ENCODE results near the gene BTBD18.
A peak's percentile ranks its signal among the peaks of the same experiment; 100 is the strongest.
"Not testable (repeated sequence)": the region's sequence is repeated elsewhere in the genome, so short reads cannot be mapped to it uniquely, and the experiment has no call there.

Gene BTBD18

GRCh38 chr11:57732661-57733060 is 19.0 kb downstream of the BTBD18 start:
- DNase-seq (ENCODE audit: low read depth), result no peak

- DNase-seq (ENCODE audit: low read depth), result no peak
These were observed 22.1 kb downstream of the BTBD18 start for GRCh38 chr11:57729479-57729878.

GRCh38 chr11:57728829-57729228 is 22.8 kb downstream of the BTBD18 start:
- DNase-seq (ENCODE audit: low read depth), result no peak

GRCh38 chr11:57727185-57727584 is 24.4 kb downstream of the BTBD18 start:
- no peak for DNase-seq (ENCODE audit: low read depth)

- DNase-seq (ENCODE audit: low read depth), result not testable (repeated sequence)
These were observed 34.9 kb downstream of the BTBD18 start for GRCh38 chr11:57716726-57717125.

GRCh38 chr11:57713835-57714234 is 37.8 kb downstream of the BTBD18 start:
- no peak for DNase-seq (ENCODE audit: low read depth)

- DNase-seq (ENCODE audit: low read depth), result peak; percentile 86
These were observed 39.1 kb downstream of the BTBD18 start, which contains the start of gene TMX2 for GRCh38 chr11:57712256-57713150. TSS of gene TMX2 (plus strand) at chr11:57712593. CDS start at chr11:57712619, 26 bp downstream.

GRCh38 chr11:57711414-57712255 is 40.0 kb downstream of the BTBD18 start, which contains the start of gene MED19:
TSS of gene MED19 (minus strand) at chr11:57712215. CDS start at chr11:57712179, 36 bp downstream.
- peak; percentile 67 for DNase-seq (ENCODE audit: low read depth)

- DNase-seq (ENCODE audit: low read depth), result no peak
These were observed 41.7 kb downstream of the BTBD18 start for GRCh38 chr11:57709802-57710367.

- DNase-seq (ENCODE audit: low read depth), result not testable (repeated sequence)
These were observed 46.2 kb downstream of the BTBD18 start for GRCh38 chr11:57705432-57705831.

GRCh38 chr11:57704932-57705331 is 46.7 kb downstream of the BTBD18 start:
- DNase-seq (ENCODE audit: low read depth), result no peak

- no peak for DNase-seq (ENCODE audit: low read depth)
These were observed 48.3 kb downstream of the BTBD18 start for GRCh38 chr11:57703341-57703740.

- no peak for DNase-seq (ENCODE audit: low read depth)
These were observed 51.2 kb downstream of the BTBD18 start for GRCh38 chr11:57700425-57700824.

GRCh38 chr11:57699813-57700212 is 51.8 kb downstream of the BTBD18 start:
- no peak for DNase-seq (ENCODE audit: low read depth)

GRCh38 chr11:57698843-57699365 is 52.7 kb downstream of the BTBD18 start:
- DNase-seq (ENCODE audit: low read depth), result no peak

Data from activated T-cell treated with anti-CD3 and anti-CD28 coated beads for 24 hours (primary cell).